ENCODE data around the gene LRP1B.

The LRP1B gene

DNA sequence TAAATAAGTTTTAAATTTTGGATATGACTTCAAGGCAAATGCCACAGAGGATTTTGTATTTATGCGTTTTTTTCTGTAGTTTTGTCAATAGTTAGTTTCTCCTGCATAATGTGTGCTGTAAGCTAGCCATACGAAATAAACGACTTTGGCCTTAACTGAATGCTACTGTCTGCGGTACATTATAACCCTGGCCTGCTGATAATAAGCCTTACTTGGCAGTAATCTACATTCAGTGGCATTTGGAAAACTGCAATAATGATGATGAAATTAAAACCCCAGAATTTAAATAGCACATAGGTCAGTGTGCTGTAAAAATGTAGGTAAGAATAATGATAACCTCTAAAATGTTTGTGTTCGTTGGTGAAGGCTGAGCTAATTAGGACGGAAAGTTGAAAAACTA is 88.8 kb downstream of the LRP1B start:
- H3K27ac ChIP-seq = no peak overlapping the region
- no peak for TF ChIP-seq CTCF (conservative IDR thresholded peaks at IDR 0.05)

- no peak for TF ChIP-seq CTCF (conservative IDR thresholded peaks at IDR 0.05)
- no peak overlapping the region for H3K27ac ChIP-seq
Measured at GRCh38 chr2:142041105-142041504, 89.7 kb downstream of the LRP1B start.

- no peak for TF ChIP-seq CTCF (conservative IDR thresholded peaks at IDR 0.05)
- no peak overlapping the region for H3K27ac ChIP-seq
Measured at GRCh38 chr2:142040556-142040955, 90.3 kb downstream of the LRP1B start.

- no peak overlapping the region for H3K27ac ChIP-seq
Measured at GRCh38 chr2:142038826-142039225, 92.0 kb downstream of the LRP1B start.

GRCh38 chr2:142037744-142038143 is 93.1 kb downstream of the LRP1B start:
- no peak overlapping the region for H3K27ac ChIP-seq
- TF ChIP-seq CTCF (conservative IDR thresholded peaks at IDR 0.05) = no peak

More at GRCh38 chr2:142038826-142039225, 92.0 kb downstream of the LRP1B start:
- no peak for TF ChIP-seq CTCF (conservative IDR thresholded peaks at IDR 0.05)

DNA sequence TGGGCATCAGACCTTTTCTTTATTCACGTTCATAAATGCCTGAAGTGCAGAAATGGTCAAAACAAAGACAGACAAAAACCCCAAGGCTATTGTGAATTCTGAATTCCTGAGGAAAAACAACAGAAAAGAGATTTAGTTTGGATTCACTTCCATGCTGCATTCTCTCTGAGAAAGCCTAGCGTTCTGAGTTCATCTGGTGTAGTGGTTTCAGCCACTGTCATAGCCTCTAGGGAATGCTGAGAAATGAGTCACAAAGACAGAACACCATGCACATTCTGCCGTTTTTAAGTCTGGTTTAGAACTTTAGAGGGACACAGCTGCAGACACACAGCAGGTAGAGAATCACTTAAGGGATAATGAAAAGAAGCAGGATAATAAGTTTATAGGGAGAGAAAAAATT is 93.8 kb downstream of the LRP1B start:
- TF ChIP-seq CTCF (conservative IDR thresholded peaks at IDR 0.05) = no peak
- H3K27ac ChIP-seq = no peak overlapping the region

GRCh38 chr2:142033393-142033792 is 97.4 kb downstream of the LRP1B start:
- no peak for TF ChIP-seq CTCF (conservative IDR thresholded peaks at IDR 0.05)
- no peak overlapping the region for H3K27ac ChIP-seq

- no peak for TF ChIP-seq CTCF (conservative IDR thresholded peaks at IDR 0.05)
- no peak overlapping the region for H3K27ac ChIP-seq
Measured at GRCh38 chr2:142031656-142032055, 99.2 kb downstream of the LRP1B start.
